HPDE6-E6E7 (cell line): Measurements from ENCODE around the gene RPL19.
A peak's percentile ranks its signal among the peaks of the same experiment; 100 is the strongest.

Source experiments
- DNase-seq: peaks from one replicate; pipeline ENCODE4 v3.0.0; 2011; ENCODE audit warnings: missing footprints; ENCODE audit errors: extremely low spot score

RPL19 gene

DNA sequence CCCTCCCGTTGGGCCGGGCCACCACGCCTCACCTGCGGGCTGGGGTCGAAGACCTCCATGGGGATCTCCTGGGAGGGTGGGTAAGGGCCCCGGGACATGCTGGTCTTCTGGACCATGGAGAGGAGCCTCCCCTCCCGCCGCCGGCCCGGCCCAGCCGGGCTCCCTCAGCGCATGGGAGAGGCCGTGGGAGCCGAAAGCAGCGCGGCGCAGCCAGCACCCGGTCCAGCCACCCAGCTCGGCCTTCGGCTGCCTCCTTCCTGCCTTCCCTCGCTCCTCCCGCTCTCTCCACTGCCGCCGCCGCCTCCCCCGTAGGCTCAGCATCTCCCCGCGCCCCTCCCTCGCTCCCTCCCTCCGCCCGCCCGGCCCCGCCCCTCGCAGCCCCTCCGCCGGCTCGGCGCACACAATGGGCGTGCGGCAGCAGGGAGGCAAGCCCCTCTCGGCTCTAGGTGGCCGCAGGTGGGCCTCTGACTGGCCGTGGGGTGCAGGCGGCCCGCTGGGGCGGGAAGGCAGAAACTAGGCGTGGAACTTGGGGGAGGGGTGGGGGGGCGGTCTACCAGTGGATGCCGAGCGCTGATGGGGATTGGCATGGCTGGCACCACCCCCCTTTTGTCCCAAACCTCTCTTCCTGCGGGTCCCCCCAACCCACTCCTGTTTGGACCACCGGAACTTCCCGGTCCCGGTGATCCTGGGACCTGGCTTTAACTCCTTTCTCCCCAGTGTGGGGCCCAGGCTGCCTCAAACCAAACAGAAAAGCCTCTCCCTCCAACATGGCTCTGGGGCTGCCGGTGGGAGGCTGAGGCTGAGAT is 2.5 kb upstream of the RPL19 start, which contains the start of gene CACNB1:
CACNB1 (minus strand) TSS at position 290 of the 806 bp plus-strand sequence; CDS start at position 116, 174 bp downstream.
- DNase-seq = peak; percentile 72

DNA sequence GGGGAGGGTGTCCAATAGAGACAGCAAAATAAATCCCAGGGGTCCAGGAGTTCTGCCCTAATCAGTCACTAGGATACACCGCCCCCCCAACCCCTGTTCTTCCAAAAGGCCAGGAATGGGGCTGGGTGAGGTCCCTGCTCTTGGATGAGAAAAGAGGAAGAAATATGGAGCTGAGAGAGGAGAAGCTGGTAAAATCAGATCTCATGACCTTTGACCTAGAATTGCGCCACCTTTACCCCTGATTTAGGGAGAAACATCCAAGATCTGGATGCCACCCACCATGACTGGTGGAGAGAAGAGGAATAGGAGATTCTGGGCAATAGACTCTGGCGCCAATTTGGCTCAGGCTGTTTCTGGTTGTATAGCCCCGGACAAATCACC is 1.9 kb upstream of the RPL19 start:
- no peak for DNase-seq

DNA sequence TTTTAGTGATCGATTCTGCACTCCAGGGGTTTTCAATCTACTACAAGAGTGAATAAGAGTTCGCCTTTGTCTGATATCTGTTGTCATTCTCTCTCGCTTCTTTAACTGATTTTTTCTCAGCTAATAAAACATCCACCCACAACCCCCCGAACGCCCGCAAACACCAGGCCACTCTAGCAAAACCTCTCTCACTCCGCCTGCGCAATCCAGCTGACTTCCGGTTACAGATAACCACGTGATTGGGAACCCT is 338 bp upstream of the RPL19 start:
- peak; percentile 93 for DNase-seq

DNA sequence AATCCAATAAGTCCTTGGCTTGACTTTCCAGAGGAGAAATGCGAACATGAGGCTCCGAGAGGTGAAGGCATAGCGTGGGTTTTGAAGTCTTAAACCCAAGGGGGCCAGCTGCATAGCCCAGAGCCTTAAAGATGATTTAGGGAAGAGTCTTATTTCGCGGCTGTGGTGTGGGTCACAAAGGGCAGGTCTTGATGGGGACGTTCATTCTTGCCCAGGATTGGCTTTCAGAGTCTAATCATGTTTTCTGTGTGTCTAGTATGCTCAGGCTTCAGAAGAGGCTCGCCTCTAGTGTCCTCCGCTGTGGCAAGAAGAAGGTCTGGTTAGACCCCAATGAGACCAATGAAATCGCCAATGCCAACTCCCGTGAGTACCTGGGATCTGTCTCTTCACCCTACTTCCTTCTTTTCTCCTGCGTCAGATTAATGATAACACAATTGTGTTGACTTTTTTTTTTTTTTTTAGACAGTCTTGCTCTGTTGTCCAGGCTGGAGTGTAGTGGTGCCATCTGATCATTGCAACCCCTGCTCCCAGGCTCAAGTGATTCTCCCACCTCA is 951 bp downstream of the RPL19 start:
- DNase-seq = no peak

DNA sequence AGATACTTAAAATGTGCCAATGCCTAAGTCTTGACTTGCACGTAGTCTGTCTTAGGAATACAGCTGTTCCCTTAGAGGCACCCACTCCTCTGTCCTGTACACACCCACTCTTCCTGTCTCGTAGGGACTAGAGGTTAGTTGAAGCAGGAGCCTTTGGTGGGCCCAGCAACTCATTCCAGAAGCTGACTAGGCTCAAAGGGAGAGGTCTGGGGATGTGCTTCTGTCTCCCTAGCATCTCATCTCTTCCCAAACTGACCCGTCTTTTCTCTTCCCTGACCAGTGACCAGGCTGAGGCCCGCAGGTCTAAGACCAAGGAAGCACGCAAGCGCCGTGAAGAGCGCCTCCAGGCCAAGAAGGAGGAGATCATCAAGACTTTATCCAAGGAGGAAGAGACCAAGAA is 4.2 kb downstream of the RPL19 start:
- DNase-seq = no peak

DNA sequence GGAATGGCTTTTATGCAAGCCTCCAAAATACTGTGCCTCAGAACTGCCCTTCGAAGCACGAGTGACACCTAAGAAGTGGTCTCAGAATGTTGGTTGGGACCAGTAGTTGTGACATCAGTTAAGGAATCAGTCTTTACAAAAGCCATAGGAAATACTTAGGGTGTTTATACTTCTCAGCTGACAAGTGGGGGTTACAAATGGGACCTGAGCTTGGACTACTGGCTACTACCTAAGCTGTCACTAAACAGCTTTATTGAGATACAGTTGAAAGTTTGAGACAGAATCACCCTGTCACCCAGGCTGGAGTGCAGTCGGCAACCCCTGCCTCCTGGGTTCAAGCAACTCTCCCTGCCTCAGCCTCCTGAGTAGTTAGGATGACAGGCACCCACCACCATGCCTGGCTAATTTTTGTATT is 5.0 kb downstream of the RPL19 start:
- no peak for DNase-seq

DNA sequence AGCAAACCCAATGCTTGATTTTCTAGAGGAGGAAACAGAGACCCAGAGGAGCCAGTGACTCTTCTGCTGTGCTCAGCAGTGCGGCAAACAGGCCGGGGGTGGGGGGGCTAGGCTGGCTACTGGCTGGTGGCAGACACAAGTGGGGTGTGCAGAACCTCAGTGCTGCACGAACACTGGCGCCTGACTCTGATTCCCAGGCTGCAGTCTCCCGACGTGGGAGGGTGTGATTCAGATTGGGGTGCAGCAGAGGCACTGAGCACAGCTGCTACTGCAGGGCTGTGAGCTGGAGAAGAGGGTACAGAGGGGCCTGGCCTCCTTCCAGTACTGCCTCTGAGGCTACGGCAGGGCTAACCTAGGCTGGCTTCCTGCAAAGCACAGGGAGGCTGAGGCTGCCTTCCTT is 8.1 kb downstream of the RPL19 start:
- DNase-seq = no peak

DNA sequence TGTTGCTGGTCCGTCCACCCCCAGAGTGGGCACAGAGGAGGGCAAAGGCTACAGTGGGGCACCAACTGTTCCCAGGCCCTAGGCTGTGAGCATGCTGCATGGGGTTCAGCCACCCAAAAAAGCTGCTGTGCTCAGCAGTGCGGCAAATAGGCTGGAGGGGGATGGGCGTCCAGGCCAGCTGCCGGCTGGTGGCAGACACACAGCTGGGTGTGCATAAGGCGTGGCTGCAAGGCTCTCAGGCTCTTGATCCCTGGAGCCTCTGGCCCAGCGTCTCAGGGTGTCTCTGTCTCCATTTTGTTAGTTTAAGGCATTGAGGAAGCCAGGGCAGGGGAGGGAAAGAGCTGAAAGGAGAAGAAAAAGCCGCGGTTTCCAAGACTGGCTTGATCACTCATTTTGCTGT is 8.8 kb downstream of the RPL19 start:
- no peak for DNase-seq

DNA sequence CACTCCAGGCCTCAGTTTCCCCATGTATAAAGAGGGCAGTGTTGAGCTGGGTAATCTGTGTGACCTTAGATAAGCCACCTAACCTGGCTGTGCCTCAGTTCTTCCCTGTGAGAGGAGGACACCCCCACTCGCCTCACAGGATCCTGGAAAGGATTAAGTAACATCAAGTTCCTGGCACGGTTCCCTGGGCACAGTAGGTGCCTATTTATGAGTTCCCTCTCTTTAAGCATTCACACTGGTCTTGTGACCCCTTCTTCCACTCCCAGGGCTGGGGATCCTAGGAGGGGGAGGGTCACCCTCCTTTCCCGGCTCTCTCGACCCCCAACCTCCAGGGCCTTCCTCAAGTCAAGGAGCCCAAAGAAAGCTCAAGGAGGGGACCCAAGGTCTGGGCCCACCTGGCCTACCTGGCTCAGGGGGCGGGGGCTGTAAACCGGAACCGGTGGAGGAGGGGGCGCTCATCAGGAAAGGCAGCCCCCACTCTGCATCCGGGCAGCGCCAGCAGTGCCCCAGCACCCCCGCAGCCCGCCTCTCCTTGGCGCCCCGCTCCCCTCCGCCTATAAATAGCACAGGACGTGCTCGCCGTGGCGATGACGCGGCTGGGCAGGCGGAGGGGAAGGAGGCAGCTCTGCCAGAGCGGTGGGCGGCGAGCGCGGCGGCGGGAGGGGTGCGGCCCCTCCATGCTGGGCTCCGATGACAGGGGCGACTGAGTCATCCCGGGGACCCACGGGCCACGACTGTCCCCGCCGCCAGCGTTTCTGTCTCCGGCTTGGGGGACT is 9.4 kb downstream of the RPL19 start:
- no peak for DNase-seq

DNA sequence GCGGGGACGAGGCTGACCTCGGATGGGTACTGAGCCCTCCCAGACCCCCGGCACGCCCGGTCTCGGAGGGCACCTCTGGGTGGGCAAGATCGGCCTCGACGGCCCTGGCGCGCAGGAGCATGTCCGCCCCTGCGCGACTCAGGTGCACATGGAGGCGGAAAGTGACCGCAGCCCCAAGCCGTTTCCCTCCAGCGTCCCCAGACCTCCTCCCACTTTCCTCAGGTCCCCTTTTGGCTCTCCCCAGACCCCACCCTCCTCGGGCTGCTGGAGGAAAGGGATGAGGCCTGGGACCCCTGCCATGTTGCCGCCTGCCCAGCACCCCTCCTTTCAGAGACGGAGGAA is 10.0 kb downstream of the RPL19 start:
- DNase-seq = no peak

DNA sequence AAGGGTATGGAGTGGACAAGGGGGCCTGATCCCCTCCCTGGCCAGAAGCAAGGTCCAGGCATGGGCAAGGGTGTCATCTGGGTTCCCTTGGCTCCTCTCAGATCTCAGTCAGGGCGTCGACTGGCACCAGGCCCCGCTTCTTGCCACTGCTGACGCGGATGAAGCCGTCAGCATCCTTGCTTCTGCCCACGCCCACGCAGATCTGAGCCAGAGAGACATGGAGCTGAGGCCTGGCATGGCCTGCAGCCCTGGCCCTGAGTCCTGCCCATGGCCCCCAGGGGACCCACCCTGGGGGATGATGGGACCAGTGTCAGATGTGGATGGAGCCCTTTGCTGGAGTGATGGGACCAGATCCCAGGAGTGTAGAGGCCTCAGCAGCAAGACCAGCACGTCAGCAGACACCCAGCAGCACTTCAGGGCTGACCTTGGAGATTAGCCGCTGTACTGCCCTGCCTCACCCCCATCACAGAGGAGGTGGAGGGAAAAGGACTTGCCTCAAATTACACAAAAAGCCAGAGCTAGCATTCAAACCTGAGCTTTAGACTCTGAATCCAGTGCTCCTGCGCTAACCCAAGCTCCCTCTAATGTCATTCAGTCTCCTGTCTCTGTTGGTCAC is 12.2 kb downstream of the RPL19 start:
- DNase-seq = no peak

DNA sequence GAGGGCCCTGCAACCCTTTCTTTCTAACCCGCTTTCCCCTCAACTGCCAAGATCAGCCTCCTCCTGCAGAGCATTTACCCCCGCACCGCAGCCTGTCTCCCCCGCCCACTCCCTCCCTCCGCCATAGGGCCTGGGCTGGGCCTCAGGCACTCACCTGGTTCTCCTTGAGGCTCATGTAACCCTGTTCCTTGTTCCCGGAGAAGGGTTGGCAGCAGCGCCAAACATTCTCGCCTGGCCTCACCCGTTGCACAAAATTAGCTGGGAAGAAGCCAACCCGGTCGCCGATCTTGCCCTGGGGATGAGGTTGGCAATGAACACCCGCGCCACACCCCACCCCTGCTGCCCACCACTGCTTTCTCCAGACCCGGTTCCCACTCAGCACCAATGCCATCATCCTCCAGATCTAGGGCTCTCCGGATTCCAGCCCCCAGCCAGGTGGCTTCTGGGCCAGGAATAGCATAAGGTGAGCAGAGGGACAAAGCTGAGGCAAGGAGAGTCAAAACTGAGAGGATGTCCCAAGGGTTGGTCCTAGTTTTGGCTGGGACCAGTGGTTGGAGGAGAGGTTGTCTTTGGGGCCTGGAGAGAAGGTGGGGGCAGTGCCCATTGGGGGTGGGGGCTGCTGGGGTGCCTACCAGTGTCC is 12.9 kb downstream of the RPL19 start:
- DNase-seq = no peak

DNA sequence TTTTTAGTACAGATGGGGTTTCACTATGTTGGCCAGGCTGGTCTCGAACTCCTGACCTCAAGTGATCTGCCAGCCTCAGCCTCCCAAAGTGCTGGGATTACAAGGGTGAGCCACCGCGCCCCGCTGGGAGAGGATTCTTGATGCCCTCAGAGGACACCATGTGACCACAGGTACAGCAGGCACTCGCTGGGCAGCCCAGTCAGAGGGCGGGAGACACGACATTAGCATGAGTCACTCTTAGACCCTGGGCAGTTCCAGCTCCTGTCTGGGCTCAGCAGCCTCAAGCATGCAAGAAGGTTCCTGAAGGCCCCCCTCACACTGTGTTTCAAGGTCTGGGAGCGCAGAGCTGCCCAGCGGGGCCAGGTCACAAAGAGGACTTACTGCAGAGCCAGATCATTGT is 13.8 kb downstream of the RPL19 start:
- DNase-seq = no peak

DNA sequence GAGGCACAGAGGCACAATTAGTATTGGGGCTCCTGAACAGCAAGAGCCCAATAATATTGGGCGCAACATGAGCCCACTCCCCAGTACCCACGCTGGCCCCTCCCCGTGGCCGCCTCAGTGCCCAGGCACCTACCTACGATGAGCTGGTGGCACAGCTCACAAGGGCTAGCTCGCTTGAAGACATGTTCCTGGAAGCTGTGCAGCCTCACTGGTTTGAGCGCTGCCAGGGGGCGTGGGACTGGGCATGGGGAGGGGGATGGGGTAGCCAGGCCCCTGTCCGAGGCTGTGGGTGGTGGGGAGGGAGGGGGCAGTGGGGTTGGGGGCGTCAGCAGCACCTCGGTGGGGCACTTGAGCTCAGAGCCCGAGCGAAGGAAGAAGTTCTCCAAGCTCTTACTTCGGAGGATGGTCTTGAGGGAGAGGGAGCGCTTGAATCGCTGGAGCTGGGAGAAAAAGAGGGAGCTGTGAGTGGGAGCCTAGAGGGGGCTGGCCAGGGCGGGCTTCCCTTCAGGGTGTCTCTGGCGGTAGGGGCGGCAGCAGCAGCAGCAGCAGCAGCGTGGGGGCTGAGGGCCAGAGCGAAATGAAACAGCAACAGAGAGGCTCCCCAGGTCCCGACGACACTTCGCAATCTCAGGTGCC is 17.8 kb downstream of the RPL19 start:
- DNase-seq = no peak

DNA sequence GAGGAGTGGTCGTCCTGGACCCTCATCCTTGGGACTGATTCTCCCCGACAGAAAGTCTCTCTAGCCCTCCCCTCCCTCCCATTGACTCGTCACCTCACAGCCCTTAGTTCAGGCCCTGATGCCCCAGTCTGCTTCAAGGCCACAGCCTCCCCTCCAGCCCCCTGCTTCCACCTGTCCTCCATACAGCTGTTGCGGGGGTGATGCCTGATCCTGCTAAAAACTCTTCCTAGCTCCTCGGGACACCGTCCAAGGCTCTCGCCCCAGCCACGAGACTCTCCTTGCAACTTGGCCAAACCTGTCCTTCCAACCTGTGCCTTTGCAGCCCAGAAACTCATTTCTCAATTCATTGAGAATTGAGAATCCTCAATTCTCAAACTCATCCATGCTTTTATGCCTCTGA is 18.8 kb downstream of the RPL19 start:
- no peak for DNase-seq

DNA sequence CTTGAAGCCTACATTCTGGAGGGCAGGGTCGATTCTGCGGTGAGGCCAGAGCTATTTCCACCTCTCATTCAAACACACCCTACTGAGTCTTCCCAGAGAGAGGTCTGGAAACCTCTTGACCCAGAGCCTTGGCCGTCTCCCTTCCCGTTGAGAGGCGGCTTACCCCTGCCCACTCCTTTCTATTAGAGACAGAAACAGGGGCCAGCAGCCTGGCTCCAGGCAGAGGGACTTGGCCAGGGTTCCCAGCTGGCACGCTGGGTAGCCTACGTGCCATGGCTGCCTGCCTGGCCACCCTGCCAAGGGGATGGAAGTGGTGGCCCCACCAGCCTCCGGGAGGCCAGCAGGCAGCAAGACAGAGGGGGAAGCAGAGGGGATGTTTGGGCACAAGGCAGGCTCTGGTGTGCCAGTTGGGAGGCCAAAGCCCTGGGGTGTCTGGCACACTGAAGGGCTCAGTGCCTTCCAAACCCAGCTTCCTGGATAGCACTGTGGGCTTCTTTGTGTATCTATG is 19.6 kb downstream of the RPL19 start:
- no peak for DNase-seq

DNA sequence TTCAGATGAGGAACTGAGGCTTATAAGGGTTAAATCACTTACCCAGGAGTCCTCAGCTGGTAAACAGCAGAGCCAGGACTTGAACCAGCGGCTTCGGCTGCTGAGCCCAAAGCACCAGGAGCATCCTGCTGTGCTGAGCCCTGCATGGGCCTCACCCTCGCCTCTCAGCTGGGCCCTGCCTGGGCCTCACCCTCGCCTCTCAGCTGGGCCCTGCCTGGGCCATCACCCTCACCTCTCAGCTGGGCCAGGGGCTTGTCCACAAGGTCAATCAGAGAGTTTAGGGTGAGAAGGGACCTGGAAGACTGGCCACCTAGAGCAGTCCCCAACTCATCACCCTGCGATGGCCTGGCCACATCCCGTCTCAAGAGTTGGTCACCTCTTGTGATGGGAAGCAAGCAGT is 21.5 kb downstream of the RPL19 start:
- no peak for DNase-seq

DNA sequence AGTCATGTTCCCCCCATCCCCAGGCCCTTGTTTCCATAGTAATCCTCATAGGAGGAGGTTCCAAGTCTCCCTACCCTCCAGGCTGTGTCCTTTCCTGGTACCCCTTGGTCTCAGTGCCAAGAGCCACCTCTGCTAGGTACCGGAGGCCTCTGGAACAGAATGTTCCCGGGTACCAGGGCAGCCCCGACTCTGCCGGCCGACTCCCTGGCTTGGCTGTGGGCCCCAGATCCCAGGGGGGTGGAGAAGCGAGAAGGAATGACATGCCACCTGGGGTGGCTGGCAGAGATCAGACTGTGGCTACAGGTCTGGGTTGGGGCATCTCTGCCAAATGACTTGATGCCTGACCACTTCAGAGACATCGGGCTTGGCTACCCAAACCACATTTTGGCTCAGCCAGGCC is 22.1 kb downstream of the RPL19 start:
- DNase-seq = no peak

DNA sequence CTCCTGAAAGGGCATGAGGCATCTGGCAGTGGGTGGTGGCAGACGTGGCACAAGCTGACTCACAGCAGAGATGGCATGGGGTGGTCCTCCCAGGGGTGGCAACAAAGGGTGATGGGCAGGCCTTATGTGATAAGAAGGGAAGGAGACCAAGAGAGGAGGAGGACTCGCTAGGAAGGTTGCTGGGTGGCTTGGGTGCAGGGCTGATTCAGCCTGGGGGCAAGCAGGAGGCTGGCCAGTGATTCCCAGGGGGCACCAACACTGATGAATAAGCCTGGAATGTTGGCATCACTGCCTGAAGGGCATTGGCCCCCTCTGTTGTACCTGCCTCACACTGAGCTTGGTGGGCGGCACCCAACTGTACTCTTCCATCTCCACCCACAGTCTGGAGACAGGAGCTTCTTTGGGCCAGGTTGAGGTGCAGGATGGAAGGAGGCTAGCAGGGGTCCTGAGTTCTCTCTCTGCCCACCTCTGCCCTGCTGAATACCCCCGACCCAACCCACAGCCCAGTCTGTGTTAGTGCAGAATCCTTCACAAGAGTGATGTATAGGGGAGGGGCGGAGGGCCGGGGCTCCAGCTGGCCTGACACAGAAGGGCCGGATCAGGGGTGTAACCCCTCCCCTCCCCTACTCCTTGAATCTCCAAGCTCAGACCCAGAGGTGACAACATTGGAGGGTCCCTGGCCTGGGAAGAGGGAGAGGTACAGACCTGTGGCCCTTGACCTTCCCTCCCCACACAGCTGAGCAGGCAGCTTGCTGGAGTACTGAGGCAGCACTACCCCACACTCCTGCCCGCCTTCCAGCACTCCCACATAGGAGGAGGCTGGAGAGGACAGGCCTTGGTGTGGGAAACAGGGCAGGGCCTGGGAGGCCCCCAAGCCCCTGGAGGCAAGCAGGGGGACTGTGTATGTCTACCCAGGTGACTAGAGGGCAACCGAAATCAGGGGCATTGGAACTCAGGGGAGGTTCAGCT is 23.1 kb downstream of the RPL19 start:
- no peak for DNase-seq
